SU-DHL-6 (cell line): ENCODE results near the gene ARMC9.

Experiments
- CTCF ChIP-seq: fragments of 200-600 bp; sonication (generic); IDR thresholded peaks from one replicate; pipeline ENCODE4 v1.5.1; 2017; ENCODE audit warnings: antibody characterized with exemption, mild to moderate bottlenecking, low read length, moderate library complexity; ENCODE audit not compliant: insufficient read depth, poor library complexity, severe bottlenecking
- EZH2phosphoT487 ChIP-seq: fragments of 200-600 bp; sonication (generic), shearing (Covaris generic); conservative IDR thresholded peaks from 2 replicates; pipeline ENCODE4 v1.6.1; 2018; ENCODE audit warnings: mild to moderate bottlenecking, antibody characterized with exemption, low read length, moderate library complexity, mixed read lengths

GRCh38 chr2:231159306-231159705 is 39.1 kb upstream of the ARMC9 start:
- no peak for TF ChIP-seq CTCF
- TF ChIP-seq EZH2phosphoT487, result no peak
